K562 (cell line): Measurements from ENCODE around the gene HOXA2. TPM values are rescaled to one million over a fixed set of nuclear protein-coding genes. Genes with fewer than 3 reads are reported as not detected.

ENCODE experiments used
- ATAC-seq: fragments of 200-7000 bp; cut with Tn5 transposase; 3 replicates; pipeline ENCODE4 v1.9.1; 2020; ENCODE audit warnings: moderate library complexity
- BruUV-seq: library from RNA; stranded (reverse); fragments of 400-500 nt; replicated peaks from 2 replicates; lab custom pipeline; 2021; lab: Mats Ljungman, UMichigan
- CTCF ChIA-PET: fragments of 300-600 bp; formaldehyde crosslinking; extraction: SDS; loops from one replicate; lab custom pipeline; 2021; ENCODE audit warnings: low intra/inter-chr PET ratio; lab: Yijun Ruan, JAX
- POLR2A ChIA-PET: fragments of 300-600, 350-650 bp; sonication (Branson Sonifier 250); formaldehyde crosslinking; extraction: SDS; loops from one replicate; lab custom pipeline; 2021; ENCODE audit warnings: antibody characterized with exemption, inconsistent platforms; lab: Yijun Ruan, JAX
- DNase-seq, 4 experiments: peaks; one replicate each; pipeline versions ENCODE4 v3.0.0 to v3.0.0-alpha.2; 2011 to 2018; ENCODE audit warnings: low spot score in 3 of 4, mixed read lengths in 3 of 4; ENCODE audit errors: extremely low read depth in 1 of 4
- FAIRE-seq: peaks from 2 replicates; lab custom pipeline; 2011; peaks lifted over from hg19 to GRCh38; lab: Jason Lieb, UNC
- H2AFZ ChIP-seq: 2 replicates; pipeline ENCODE4 v1.6.0; 2011; ENCODE audit warnings: low read depth, low read length, control low read depth, inconsistent platforms
- H3K27ac ChIP-seq: fragments of 200-600 bp; 3 replicates; pipeline ENCODE4 v1.8.0; 2011; ENCODE audit warnings: low read depth, mild to moderate bottlenecking, control low read depth, inconsistent platforms, low read length, moderate library complexity, mixed read lengths; ENCODE audit errors: extremely low read depth
- H3K27me3 ChIP-seq, 2 experiments: fragments of 300-600 bp in 1 of 2; 2 replicates in 1 of 2; 3 replicates in 1 of 2; pipeline versions ENCODE4 v1.6.0 to v1.8.0; 2011; ENCODE audit warnings: inconsistent platforms in 2 of 2, low read length in 2 of 2, mild to moderate bottlenecking in 1 of 2, mixed read lengths in 1 of 2, moderate library complexity in 1 of 2; ENCODE audit not compliant: control insufficient read depth in 2 of 2, insufficient read depth in 2 of 2
- H3K36me3 ChIP-seq: fragments of 300-600 bp; 3 replicates; pipeline ENCODE4 v1.8.0; 2011; ENCODE audit warnings: mild to moderate bottlenecking, low read length, inconsistent platforms; ENCODE audit not compliant: control insufficient read depth, insufficient read depth
- H3K4me1 ChIP-seq, 2 experiments: fragments of 200-600 bp in 1 of 2; replicated peaks in 1 of 2; 2 replicates in 1 of 2; 3 replicates in 1 of 2; pipeline versions ENCODE4 v1.5.1 to v1.8.0; 2011; ENCODE audit warnings: inconsistent platforms in 2 of 2, low read length in 2 of 2, mild to moderate bottlenecking in 1 of 2, mixed read lengths in 1 of 2, moderate library complexity in 1 of 2; ENCODE audit not compliant: control insufficient read depth in 2 of 2, insufficient read depth in 2 of 2
- H3K4me2 ChIP-seq: 2 replicates; pipeline ENCODE4 v1.6.1; 2011; ENCODE audit warnings: low read length, control low read depth, inconsistent platforms, mixed read lengths; ENCODE audit not compliant: insufficient read depth
- H3K4me3 ChIP-seq: fragments of 200-600 bp; sonication (generic), shearing (Covaris generic); 2 replicates; pipeline ENCODE4 v1.5.1; 2016; ENCODE audit warnings: control low read depth, inconsistent platforms
- H3K79me2 ChIP-seq: fragments of 200-600 bp; 3 replicates; pipeline ENCODE4 v1.8.0; 2011; ENCODE audit warnings: low read length, inconsistent platforms; ENCODE audit not compliant: control insufficient read depth, insufficient read depth
- H3K9ac ChIP-seq, 2 experiments: 2 replicates each; pipeline versions ENCODE4 v1.6.0 to v1.6.1; 2011; ENCODE audit warnings: low read depth in 2 of 2, low read length in 2 of 2, control low read depth in 1 of 2, inconsistent platforms in 1 of 2, mild to moderate bottlenecking in 1 of 2, mixed read lengths in 1 of 2; ENCODE audit not compliant: insufficient read depth in 1 of 2
- H3K9me1 ChIP-seq: one replicate; pipeline ENCODE4 v1.6.0; 2011; ENCODE audit warnings: inconsistent platforms, mild to moderate bottlenecking, low read length, moderate library complexity; ENCODE audit not compliant: control insufficient read depth, insufficient read depth
- H3K9me3 ChIP-seq: replicated peaks from 2 replicates; pipeline ENCODE4 v1.5.1; 2011; ENCODE audit warnings: low read depth, low read length, inconsistent platforms; ENCODE audit not compliant: control insufficient read depth, insufficient read depth
- H4K20me1 ChIP-seq: replicated peaks from 2 replicates; pipeline ENCODE4 v1.6.1; 2011; ENCODE audit warnings: low read length, inconsistent platforms, mixed read lengths; ENCODE audit not compliant: control insufficient read depth, insufficient read depth
- MGA ChIP-seq: fragments of 450-650 bp; IDR thresholded peaks from 2 replicates; pipeline ENCODE4 v1.6.1; 2016; ENCODE audit warnings: mild to moderate bottlenecking, moderate library complexity
- SUPT5H ChIP-seq: fragments of 450-650 bp; IDR thresholded peaks from 2 replicates; pipeline ENCODE4 v1.6.1; 2016
- TCF3 ChIP-seq: sonication (generic); formaldehyde crosslinking; IDR thresholded peaks from 2 replicates; pipeline ENCODE4 v1.4.0; 2020; ENCODE audit warnings: mild to moderate bottlenecking, missing genetic modification reagents
- WGBS: fragments of 100-300 bp; shearing (Covaris generic); methylation state at CpG from one replicate; pipeline ENCODE4 v1.1.6; 2016; ENCODE audit warnings: low coverage, mixed read lengths; ENCODE audit not compliant: insufficient coverage; ENCODE audit errors: missing lambda C conversion rate; 5-methylcytosine and 5-hydroxymethylcytosine counted together
- in situ Hi-C: fragments of 300-500 bp; cut with MboI; formaldehyde crosslinking; loops from 4 replicates; pipeline ENCODE4 v1.15.0; 2018; ENCODE audit warnings: inconsistent platforms, mixed read lengths
- intact Hi-C: fragments of 100-400 bp; cut with micrococcal nuclease; formaldehyde crosslinking; loops from 2 replicates; pipeline ENCODE4 v1.14.2; 2022
- polyA plus RNA-seq, 8 experiments: library from polyadenylated mRNA; depleted of rRNA in 4 of 8; stranded (reverse) in 5 of 8; unstranded in 3 of 8; fragments of >200 nt; fragmentation: Nextera tagmentation in 2 of 8; fragmentation: Illumina TruSeq in 1 of 8; extraction: Ambion mirVana in 2 of 8; extraction: Trizol in 1 of 8; gene quantifications; 2 replicates each; pipeline versions ENCODE4 v1.2.1 to v1.2.3, GENCODE V29; 2011 to 2014; ENCODE audit warnings: inconsistent platforms in 1 of 8, missing spikeins in 1 of 8
- total RNA-seq, 7 experiments: library from RNA; depleted of rRNA in 6 of 7; stranded (reverse); fragments of >200 nt in 6 of 7; fragmentation: Illumina TruSeq in 2 of 7; extraction: Trizol in 2 of 7; gene quantifications; 2 replicates each; pipeline versions ENCODE4 v1.2.1 to v1.2.3, GENCODE V29; 2011 to 2021; ENCODE audit warnings: low replicate concordance in 1 of 7

The HOXA2 gene
- total and polyA plus RNA-seq, 9 of the 15 experiments (the other 6 are each of a cell fraction or from before 2014, with no cell fraction given): 0.04 TPM; not detected in 8

- 22% methylated on average over 1 of the region's 1 CpG for WGBS
- no peak overlapping the region for H3K4me2 ChIP-seq
- H3K9me3 ChIP-seq: no peaks in the 10 kb centered on the region
- no peak overlapping the region for H3K9ac ChIP-seq
- no peaks in the 10 kb centered on the region for H3K9me1 ChIP-seq
- no peak for ATAC-seq
- BruUV-seq: no TSS peak
- no peaks in the 10 kb centered on the region for H3K79me2 ChIP-seq
- peaks cover 33 to 60% of the 10 kb centered on the region in 2 experiments for H3K27me3 ChIP-seq
- peaks cover 6 to 7% of the 10 kb centered on the region in 2 experiments; a peak in 2 of 5 replicates for H3K4me1 ChIP-seq
- no peak overlapping the region for H3K4me3 ChIP-seq
- in situ Hi-C loops: no loop called here
- no peak for FAIRE-seq
- H2AFZ ChIP-seq: no peak overlapping the region
- ChIA-PET POLR2A (no interaction called here), CTCF (no interaction called here)
- no peak overlapping the region for H3K27ac ChIP-seq
- no peaks in the 10 kb centered on the region for H4K20me1 ChIP-seq
- intact Hi-C loops: no loop called here
- TF ChIP-seq SUPT5H: no peak
- TF ChIP-seq, all 486 proteins: peak for 0
- H3K36me3 ChIP-seq: no peaks in the 10 kb centered on the region
- DNase-seq: no peak
These were observed 36.0 kb upstream of the HOXA2 start for GRCh38 chr7:27138472-27138871.

- Histone ChIP-seq H3K4me3 (no peak overlapping the region), H3K4me2 (no peak overlapping the region), H3K9ac (no peak overlapping the region), H4K20me1 (no peaks in the 10 kb centered on the region), H2AFZ (no peak overlapping the region), H3K27me3 (peaks cover 38 to 54% of the 10 kb centered on the region in 2 experiments), H3K9me3 (no peaks in the 10 kb centered on the region), H3K27ac (no peak overlapping the region), H3K36me3 (no peaks in the 10 kb centered on the region), H3K79me2 (no peaks in the 10 kb centered on the region), H3K4me1 (peaks cover 6 to 7% of the 10 kb centered on the region in 2 experiments; a peak in 2 of 5 replicates), H3K9me1 (no peaks in the 10 kb centered on the region)
- CTCF ChIA-PET: no interaction called here
- no peak for ATAC-seq
- FAIRE-seq: no peak
- POLR2A ChIA-PET: no interaction called here
- no peak for DNase-seq
- intact Hi-C loops (no loop called here), in situ Hi-C loops (no loop called here)
- WGBS: 0% methylated on average over 2 of the region's 2 CpGs
- BruUV-seq: no TSS peak
- TF ChIP-seq TCF3 (CRISPR knock-in tag): no peak
- TF ChIP-seq MGA: no peak
These were observed 35.3 kb upstream of the HOXA2 start for GRCh38 chr7:27137640-27138315.
